KBM-7 (cell line): ENCODE results near the gene ALDH3A2.

ENCODE experiments used
- DNase-seq: peaks from one replicate; pipeline ENCODE4 v3.0.0-alpha.2; 2015
- in situ Hi-C: fragments of 300-500 bp; cut with MboI; formaldehyde crosslinking; loops from 2 replicates; pipeline ENCODE4 v1.14.3; 2020; ENCODE audit warnings: low sequenced_read_pairs, low pct_unique_long_range_greater_than_20kb, mixed read lengths

Gene ALDH3A2

DNA sequence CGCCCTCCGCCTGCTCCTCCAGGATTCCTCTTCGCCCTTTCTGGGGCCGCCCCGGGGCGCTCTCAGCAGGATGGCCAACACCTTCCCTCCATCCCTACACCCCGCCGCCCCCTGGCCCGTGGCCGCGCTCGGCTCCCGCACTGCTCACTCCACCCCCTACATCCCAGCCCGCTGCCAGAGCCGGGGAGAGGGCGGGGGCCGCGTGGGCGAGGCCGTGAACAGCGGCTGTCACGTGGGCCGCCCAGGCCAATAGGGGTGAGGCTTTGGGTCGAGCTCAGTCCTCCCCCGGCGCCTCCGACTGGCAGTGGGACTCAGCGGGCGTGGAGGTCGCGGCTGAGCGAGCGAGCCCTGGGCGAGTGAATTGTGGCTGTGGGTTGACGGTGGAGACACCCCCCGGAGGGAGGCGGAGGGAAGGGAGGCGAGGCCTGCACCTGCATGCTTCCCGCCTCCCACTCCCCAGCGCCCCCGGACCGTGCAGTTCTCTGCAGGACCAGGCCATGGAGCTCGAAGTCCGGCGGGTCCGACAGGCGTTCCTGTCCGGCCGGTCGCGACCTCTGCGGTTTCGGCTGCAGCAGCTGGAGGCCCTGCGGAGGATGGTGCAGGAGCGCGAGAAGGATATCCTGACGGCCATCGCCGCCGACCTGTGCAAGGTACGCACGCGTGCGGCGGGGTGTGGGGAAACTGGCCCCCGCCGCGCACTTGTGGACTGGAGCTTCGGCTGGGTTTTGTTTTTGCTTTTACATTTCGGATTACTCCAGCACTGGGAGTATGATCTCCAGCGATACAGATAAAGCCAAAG is at the start of gene ALDH3A2:
Gene ALDH3A2, plus strand, starts transcription at position 277 of the 799 bp plus-strand sequence. Its CDS starts 221 bp downstream, at position 498.
- in situ Hi-C loops = no loop called here

DNA sequence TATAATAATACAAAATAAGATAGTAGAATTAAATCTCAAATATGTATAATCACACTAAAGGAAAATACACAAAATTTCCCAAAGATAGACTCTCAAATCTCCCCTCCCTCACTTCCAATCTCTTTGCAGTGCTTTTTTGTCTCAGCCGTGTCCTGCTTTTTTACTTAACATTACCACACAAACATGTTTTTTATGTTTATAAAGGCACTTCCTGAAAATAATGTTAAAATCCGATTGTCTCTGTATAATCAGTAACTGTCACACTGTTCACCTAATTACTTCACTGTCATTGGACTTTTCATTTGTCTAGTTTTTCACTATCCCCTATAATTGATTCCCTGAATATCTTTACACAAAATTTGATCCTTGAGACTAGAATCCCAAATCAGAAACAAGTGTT is 38.2 kb upstream of the ALDH3A2 start:
- no peak for DNase-seq
- in situ Hi-C loops = no loop called here

More for the DNA sequence above, at the start of gene ALDH3A2:
- DNase-seq = peak; percentile 95

DNA sequence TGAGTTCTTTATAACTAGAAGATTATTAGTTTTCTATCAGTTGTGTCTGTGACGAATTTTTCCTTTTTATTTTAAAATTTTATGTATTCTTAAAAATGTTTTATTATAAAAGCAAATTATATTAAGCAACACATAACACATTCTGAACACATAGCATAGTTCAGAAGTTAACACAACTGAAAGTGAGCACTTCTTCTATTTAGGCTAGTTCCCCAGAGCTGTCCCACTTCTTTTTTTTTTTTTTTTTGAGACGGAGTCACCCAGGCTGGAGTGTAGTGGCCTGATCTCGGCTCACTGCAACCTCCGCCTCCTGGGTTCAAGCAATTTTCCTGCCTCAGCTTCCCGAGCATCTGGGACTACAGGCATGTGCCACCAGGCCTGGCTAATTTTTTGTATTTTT is 37.7 kb upstream of the ALDH3A2 start:
- in situ Hi-C loops = no loop called here
- DNase-seq = no peak

DNA sequence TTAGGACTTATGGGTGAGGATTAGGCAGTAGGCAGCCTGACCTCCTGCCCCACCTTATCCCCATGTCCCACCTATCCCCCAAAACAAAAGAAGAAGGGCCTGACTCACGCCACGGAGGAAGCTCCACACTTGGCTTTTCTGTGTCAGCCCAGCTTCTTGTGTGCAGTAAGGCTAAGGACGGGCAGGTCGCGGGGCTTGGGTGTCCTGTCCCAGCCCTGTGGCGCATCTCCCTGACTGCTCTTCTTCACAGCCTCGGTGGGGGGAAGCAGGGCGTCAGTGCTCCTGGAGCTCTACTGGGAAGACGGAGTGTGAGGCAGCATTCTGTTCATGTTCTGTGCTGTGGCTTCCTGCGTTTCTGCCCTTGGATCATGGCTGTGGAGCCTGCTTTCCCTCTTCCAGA is 34.6 kb upstream of the ALDH3A2 start:
- DNase-seq = no peak
- in situ Hi-C loops = no loop called here

DNA sequence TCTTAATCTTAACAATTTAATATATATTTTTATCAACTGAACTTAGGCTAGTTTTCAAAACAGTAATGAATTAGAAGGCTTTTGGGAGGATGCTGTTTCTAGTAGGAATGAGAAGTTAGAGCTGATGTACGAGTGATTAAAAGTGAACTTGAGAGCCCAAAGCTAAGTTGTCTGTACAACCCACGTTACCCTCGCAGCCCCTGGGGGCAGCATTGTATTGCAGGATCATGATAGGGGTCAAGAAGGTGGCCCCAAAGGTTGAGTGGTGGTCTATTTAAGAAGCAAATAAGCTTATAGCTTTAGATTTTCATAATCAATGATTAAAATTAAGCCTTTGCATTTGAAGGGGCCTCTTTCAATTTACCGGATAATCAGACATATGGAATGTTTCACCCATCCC is 33.7 kb upstream of the ALDH3A2 start:
- DNase-seq = no peak
- in situ Hi-C loops = no loop called here

DNA sequence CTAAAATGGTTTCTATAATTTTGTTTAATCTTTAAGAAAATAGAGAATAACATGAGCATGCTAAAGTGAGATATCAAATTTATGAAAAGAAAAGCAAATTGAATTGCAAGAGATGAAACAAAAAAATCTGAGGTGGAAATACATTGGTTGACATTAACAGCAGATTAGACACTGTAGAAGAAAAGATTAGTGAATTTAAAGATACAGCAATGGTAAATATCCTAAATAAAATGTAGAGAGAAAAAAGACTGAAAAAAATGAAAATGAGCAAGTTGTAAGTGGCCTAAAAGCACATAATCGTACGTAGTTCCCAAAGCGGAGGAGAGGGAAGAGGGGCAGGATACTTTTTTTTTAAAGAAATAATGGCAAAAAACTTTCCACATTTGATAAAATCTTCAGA is 30.5 kb upstream of the ALDH3A2 start:
- in situ Hi-C loops = no loop called here
- no peak for DNase-seq

- no peak for DNase-seq
- in situ Hi-C loops = no loop called here
These were observed 28.7 kb upstream of the ALDH3A2 start for GRCh38 chr17:19619705-19620325.

DNA sequence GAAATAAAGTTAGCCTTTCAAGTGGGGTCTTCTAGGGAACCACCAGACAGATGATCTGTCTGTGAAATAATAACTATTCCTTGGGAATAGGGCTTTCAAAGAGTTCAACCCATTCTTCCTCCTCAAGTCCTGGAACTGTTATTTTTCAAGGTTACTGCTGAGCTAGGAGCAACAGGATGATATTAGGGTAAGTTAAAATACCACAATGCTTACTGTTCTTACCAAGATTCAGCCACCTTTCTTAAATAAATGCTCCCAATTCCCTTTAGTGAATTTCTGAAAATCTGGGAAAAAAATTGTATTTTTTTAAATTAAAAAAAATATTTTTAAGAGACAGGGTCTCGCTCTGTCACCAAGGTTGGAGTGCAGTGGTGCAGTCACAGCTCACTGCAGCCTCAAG is 26.9 kb upstream of the ALDH3A2 start:
- no peak for DNase-seq
- in situ Hi-C loops = no loop called here

DNA sequence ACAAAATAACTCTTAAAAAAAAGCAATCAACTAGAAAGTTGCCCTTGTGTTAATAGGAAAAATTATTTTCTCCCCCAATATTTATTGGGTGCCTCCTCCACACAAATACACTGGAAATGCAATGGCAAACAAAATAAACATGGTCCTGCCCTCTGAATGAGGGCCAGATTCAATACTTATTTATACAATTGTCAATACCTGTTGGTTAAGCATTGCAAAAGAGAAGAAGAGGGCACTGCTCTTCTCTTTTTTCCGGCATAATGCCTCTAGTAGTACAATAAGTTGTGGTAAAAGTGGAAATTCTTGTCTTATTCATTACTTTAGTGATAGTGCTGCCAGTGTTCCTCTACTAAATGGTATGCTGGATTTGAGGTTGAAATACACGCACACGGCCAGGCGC is 22.5 kb upstream of the ALDH3A2 start:
- no peak for DNase-seq
- in situ Hi-C loops = no loop called here

DNA sequence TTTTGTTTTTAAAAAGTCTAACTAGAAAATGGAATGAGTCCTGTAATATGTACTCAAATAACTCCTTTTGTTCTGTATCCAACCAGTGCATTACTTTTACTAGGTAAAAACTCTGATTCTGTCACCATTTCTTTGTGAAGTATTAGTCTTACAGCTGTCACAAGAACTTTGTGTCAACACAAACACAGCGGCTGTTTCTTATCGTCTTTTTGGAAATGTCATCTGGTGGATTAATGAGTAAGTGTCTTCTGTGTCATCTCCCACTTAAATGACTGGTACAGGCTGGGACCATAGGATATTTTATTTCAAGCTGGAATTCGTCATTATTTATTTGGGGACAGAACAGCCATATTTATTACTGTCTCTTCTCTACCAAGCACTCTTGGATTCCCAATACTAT is 19.1 kb upstream of the ALDH3A2 start:
- in situ Hi-C loops = no loop called here
- no peak for DNase-seq

DNA sequence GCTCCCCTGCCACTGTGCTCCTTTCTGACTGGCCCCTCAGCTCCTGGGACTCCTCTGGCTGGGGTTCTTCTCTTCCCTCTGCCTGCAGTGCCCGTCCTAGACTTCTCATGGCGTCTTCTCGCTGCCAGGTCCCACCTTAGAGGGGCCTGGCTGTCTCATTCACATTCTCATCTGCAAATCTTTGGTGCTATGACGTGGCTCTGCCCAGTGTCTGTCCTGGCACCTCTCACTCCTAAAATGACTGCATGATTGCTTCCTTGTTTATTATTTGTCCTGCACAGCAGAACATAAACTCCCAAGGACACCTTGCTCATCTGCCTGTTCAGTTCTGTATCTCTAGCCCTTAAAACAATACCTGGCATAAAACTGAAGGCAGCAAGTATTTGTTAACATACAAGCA is 18.5 kb upstream of the ALDH3A2 start:
- DNase-seq = no peak
- in situ Hi-C loops = no loop called here

DNA sequence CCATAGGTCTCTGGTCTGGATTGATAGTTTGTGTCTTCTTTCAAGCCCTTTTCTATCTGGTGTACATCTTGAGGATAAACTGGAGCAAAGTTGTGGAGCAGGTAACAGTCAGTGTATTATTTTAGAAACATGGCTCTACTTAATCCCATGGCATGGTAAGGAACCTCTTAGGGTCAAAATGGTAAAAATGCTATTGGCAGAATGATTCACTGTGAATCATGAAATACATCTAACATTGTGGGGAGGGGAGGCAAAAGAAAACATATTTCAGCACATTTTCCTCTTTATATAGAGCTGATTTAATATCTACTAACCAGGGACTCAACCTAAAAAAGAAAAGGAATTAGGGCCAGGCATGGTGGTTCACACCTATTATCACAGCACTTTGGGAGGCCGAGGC is 17.9 kb upstream of the ALDH3A2 start:
- DNase-seq = no peak
- in situ Hi-C loops = no loop called here

DNA sequence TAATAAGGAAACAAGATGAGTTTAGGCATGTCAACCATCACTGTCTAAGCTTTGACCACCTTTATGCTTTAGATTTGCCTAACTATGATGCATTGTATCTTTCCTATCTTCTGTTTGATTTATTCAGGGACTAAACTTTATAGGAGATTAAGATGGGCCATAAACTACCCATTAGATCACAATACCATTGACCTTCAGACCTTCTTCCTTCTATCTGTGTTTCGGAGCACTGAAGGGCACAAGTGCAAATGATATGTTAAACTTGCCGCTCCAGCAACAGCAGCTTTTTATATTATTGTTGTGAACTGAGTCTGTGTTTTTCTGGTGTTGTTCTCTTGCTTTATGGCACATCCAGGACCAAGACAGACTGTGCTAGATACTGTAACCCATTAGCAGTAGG is 16.6 kb upstream of the ALDH3A2 start:
- DNase-seq = no peak
- in situ Hi-C loops = no loop called here

- DNase-seq = no peak
- in situ Hi-C loops = no loop called here
These were observed 6.7 kb upstream of the ALDH3A2 start for GRCh38 chr17:19641687-19642372.

DNA sequence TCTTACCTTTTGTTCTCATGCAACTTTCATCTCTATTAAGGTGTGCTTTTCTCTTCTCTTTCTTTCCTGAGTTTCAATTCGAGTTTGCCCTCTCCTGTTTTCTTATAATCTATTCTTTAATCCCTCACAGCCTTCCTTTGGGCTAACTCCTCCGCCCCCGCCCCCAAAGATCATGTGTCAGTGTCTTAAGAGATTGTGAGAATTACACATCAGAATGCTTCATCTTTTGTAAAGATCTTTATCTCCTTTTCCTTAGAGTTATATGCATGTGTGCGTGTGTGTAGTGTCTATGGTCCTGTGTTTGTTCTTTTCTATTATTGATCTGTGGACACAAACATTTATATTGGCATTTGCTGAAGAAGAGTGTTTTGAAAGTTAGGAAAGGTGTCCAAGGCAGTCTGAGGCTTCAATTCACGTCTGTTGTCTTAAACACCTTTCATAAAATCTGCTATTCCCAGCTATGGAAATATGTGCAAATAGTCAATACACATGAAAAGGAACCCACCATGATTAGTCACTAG is 6.1 kb upstream of the ALDH3A2 start:
- DNase-seq = no peak
- in situ Hi-C loops = no loop called here

DNA sequence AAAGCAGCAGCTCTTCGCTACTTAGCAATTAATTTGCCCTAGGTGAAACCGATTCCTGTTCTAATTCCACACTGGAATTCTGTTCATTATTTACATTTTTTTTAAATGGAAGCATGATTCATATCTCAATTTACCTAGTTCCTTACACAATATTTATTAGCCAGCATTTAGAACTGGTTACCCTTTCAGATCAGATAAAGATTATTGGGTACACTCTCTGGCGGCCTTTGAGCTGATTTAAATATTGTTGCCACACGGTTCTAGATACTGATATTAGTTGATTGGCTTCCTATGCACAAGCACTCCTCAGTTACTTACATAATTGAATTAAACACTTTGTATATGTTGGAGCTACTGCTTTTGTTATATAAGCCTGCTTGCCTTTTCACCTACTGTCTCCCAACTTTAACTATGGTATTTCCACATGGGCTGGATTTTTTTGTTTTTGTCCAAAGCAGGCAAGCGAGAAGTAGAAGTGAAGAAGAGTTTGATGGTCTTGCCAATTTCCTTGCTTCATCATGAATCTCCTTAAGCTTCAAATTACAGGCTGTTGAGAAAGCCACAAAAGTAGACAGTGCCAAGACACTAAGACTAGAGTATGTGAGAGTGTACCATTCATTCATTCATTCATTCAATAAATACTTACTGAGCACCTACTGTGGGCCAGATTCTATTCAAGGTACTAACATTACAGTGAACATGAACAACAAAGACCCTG is 3.9 kb upstream of the ALDH3A2 start:
- DNase-seq = no peak
- in situ Hi-C loops = no loop called here

- DNase-seq = peak; percentile 75
- in situ Hi-C loops = no loop called here
These were observed 2.8 kb upstream of the ALDH3A2 start for GRCh38 chr17:19645734-19646201.

- DNase-seq = peak; percentile 20
- in situ Hi-C loops = no loop called here
These were observed 1.5 kb upstream of the ALDH3A2 start for GRCh38 chr17:19646788-19647696.
